PC-3 (cell line): ENCODE measurements around the gene CRB2. TPM values are rescaled to one million over a fixed set of nuclear protein-coding genes. Genes with fewer than 3 reads are reported as not detected.

Experiments used
- ATAC-seq: fragments of 200-7000 bp; cut with Tn5 transposase; 2 replicates; pipeline ENCODE4 v1.9.1; 2020; ENCODE audit warnings: mild to moderate bottlenecking, moderate library complexity
- BruUV-seq: library from RNA; stranded (reverse); fragments of 400-500 nt; replicated peaks from 2 replicates; lab custom pipeline; 2021; lab: Mats Ljungman, UMichigan
- CTCF ChIA-PET: fragments of 300-600 bp; sonication (Branson Sonifier 250); formaldehyde crosslinking; loops from one replicate; lab custom pipeline; 2022; ENCODE audit warnings: antibody characterized with exemption; lab: Charles Lee
- POLR2A ChIA-PET: fragments of 300-600 bp; sonication (Branson Sonifier 250); formaldehyde crosslinking; loops from one replicate; lab custom pipeline; 2022; ENCODE audit warnings: antibody characterized with exemption; ENCODE audit not compliant: unreplicated experiment; lab: Charles Lee
- DNase-seq: peaks from one replicate; pipeline ENCODE4 v3.0.0-alpha.2; 2015
- H2AFZ ChIP-seq: fragments of 300-600 bp; sonication (generic); 2 replicates; pipeline ENCODE4 v1.6.0; 2016; ENCODE audit warnings: antibody characterized with exemption, low read length
- H3F3A ChIP-seq: fragments of 300-600 bp; sonication (generic); one replicate; pipeline ENCODE4 v1.6.0; 2017; ENCODE audit warnings: antibody characterized with exemption, low read length, control low read depth, mild to moderate bottlenecking; ENCODE audit not compliant: unreplicated experiment
- H3K27ac ChIP-seq: fragments of 300-600 bp; sonication (generic); 2 replicates; pipeline ENCODE4 v1.5.1; 2016; ENCODE audit warnings: mild to moderate bottlenecking, low read length
- H3K27me3 ChIP-seq: fragments of 300-600 bp; sonication (generic); 2 replicates; pipeline ENCODE4 v1.6.1; 2016; ENCODE audit warnings: low read length, mixed read lengths
- H3K36me3 ChIP-seq: fragments of 300-600 bp; sonication (generic); 2 replicates; pipeline ENCODE4 v1.6.1; 2016; ENCODE audit warnings: low read depth, mixed run types, low read length, mixed read lengths
- H3K4me1 ChIP-seq: fragments of 300-600 bp; sonication (generic); 2 replicates; pipeline ENCODE4 v1.5.1; 2016; ENCODE audit warnings: low read length; ENCODE audit not compliant: insufficient read depth
- H3K4me2 ChIP-seq: fragments of 300-600 bp; sonication (generic); 2 replicates; pipeline ENCODE4 v1.6.0; 2016; ENCODE audit warnings: low read length
- H3K4me3 ChIP-seq: fragments of 300-600 bp; sonication (generic); 2 replicates; pipeline ENCODE4 v1.5.1; 2016; ENCODE audit warnings: mild to moderate bottlenecking, low read length, mixed read lengths
- H3K79me2 ChIP-seq: fragments of 300-600 bp; sonication (generic); 2 replicates; pipeline ENCODE4 v1.6.1; 2017; ENCODE audit warnings: low read length, mixed read lengths
- H3K9ac ChIP-seq: fragments of 300-600 bp; sonication (generic); 2 replicates; pipeline ENCODE4 v1.6.0; 2016; ENCODE audit warnings: mild to moderate bottlenecking, low read length
- H3K9me2 ChIP-seq: fragments of 300-600 bp; sonication (generic); replicated peaks from 2 replicates; pipeline ENCODE4 v1.6.1; 2016; ENCODE audit warnings: mixed run types, low read length, mixed read lengths
- H3K9me3 ChIP-seq: fragments of 300-600 bp; sonication (generic); 2 replicates; pipeline ENCODE4 v1.6.1; 2016; ENCODE audit warnings: low read length, mixed read lengths
- H4K20me1 ChIP-seq: fragments of 300-600 bp; sonication (generic); 2 replicates; pipeline ENCODE4 v1.6.1; 2016; ENCODE audit warnings: low read length, mixed read lengths
- EZH2 ChIP-seq: fragments of 300-600 bp; sonication (generic); IDR thresholded peaks from one replicate; pipeline ENCODE4 v1.6.1; 2017; ENCODE audit warnings: antibody characterized with exemption, mild to moderate bottlenecking, low read length; ENCODE audit not compliant: unreplicated experiment
- EZH2phosphoT487 ChIP-seq: fragments of 300-600 bp; sonication (generic); IDR thresholded peaks from 2 replicates; pipeline ENCODE4 v1.6.1; 2018; ENCODE audit warnings: mild to moderate bottlenecking, antibody characterized with exemption, low read length, borderline replicate concordance
- intact Hi-C: fragments of 100-400 bp; cut with micrococcal nuclease; formaldehyde crosslinking; loops from 2 replicates; pipeline ENCODE4 v1.9.0; 2023
- total RNA-seq: library from RNA; depleted of rRNA; stranded (reverse); fragments of >200 nt; gene quantifications from 2 replicates; pipeline ENCODE4 v1.2.3, GENCODE V29; 2014
- TF ChIP-seq, protein P1 (sequence below): fragments of 300-600 bp; sonication (generic); conservative IDR thresholded peaks from 2 replicates; pipeline ENCODE4 v1.5.1; 2017; ENCODE audit warnings: antibody characterized with exemption, low read depth, mild to moderate bottlenecking, low read length

CRB2 gene
- total RNA-seq, 1 experiment from 2014 or later: not detected

- Histone ChIP-seq H3K9ac (no peak overlapping the region), H3K36me3 (no peaks in the 10 kb centered on the region), H3K4me2 (no peak overlapping the region), H3K9me3 (no peaks in the 10 kb centered on the region), H3K4me1 (no peaks in the 10 kb centered on the region), H4K20me1 (no peaks in the 10 kb centered on the region), H2AFZ (no peak overlapping the region), H3K9me2 (no peaks in the 10 kb centered on the region), H3F3A (no peaks in the 10 kb centered on the region), H3K79me2 (no peaks in the 10 kb centered on the region), H3K27ac (no peak overlapping the region), H3K27me3 (no peaks in the 10 kb centered on the region), H3K4me3 (no peak overlapping the region)
- intact Hi-C loops: loop anchor here (5.0 kb wide), 1 partner anchor 243 kb away; no protein-coding TSS in a partner anchor
- ChIA-PET CTCF (interaction anchor here (0.5 to 1.8 kb wide), 2 partner anchors 36 to 248 kb away, joined by 10 to 15 read pairs; no protein-coding TSS in a partner anchor), POLR2A (no interaction called here)
- no TSS peak for BruUV-seq
- ATAC-seq (no peak), DNase-seq (no peak)
- TF ChIP-seq, protein P1, sequence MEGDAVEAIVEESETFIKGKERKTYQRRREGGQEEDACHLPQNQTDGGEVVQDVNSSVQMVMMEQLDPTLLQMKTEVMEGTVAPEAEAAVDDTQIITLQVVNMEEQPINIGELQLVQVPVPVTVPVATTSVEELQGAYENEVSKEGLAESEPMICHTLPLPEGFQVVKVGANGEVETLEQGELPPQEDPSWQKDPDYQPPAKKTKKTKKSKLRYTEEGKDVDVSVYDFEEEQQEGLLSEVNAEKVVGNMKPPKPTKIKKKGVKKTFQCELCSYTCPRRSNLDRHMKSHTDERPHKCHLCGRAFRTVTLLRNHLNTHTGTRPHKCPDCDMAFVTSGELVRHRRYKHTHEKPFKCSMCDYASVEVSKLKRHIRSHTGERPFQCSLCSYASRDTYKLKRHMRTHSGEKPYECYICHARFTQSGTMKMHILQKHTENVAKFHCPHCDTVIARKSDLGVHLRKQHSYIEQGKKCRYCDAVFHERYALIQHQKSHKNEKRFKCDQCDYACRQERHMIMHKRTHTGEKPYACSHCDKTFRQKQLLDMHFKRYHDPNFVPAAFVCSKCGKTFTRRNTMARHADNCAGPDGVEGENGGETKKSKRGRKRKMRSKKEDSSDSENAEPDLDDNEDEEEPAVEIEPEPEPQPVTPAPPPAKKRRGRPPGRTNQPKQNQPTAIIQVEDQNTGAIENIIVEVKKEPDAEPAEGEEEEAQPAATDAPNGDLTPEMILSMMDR: no peak
- TF ChIP-seq EZH2 (no peak), EZH2phosphoT487 (no peak)
These were observed 5.2 kb upstream of the CRB2 start for GRCh38 chr9:123350590-123351310.

GRCh38 chr9:123353041-123353440, 3.0 kb upstream of the CRB2 start:
- Histone ChIP-seq H3K27me3 (no peaks in the 10 kb centered on the region), H3K9me3 (no peaks in the 10 kb centered on the region), H3K36me3 (no peaks in the 10 kb centered on the region), H3K9ac (no peak overlapping the region), H3K27ac (no peak overlapping the region), H3K4me2 (no peak overlapping the region), H3K9me2 (no peaks in the 10 kb centered on the region), H3F3A (no peaks in the 10 kb centered on the region), H4K20me1 (no peaks in the 10 kb centered on the region), H2AFZ (no peak overlapping the region), H3K79me2 (no peaks in the 10 kb centered on the region), H3K4me3 (no peak overlapping the region), H3K4me1 (no peaks in the 10 kb centered on the region)
- CTCF ChIA-PET: no interaction called here
- DNase-seq: peak; percentile 24
- ATAC-seq: no peak
- no TSS peak for BruUV-seq
- TF ChIP-seq EZH2phosphoT487: no peak
- TF ChIP-seq, protein P1: no peak
- no peak for TF ChIP-seq EZH2
- POLR2A ChIA-PET: no interaction called here
- intact Hi-C loops: loop anchor here (5.0 kb wide), 1 partner anchor 246 kb away; no protein-coding TSS in a partner anchor
